GM21825 (cell line): ENCODE data around the gene PDE4B.
"Not testable (repeated sequence)": the region's sequence is repeated elsewhere in the genome, so short reads cannot be mapped to it uniquely, and the experiment has no call there.

Experiments
- ATAC-seq: cut with Tn5 transposase; IDR thresholded peaks from one replicate; pipeline ENCODE4 v1.9.1; 2021; ENCODE audit warnings: mild to moderate bottlenecking, moderate library complexity; ENCODE audit not compliant: unreplicated experiment

The PDE4B gene

DNA sequence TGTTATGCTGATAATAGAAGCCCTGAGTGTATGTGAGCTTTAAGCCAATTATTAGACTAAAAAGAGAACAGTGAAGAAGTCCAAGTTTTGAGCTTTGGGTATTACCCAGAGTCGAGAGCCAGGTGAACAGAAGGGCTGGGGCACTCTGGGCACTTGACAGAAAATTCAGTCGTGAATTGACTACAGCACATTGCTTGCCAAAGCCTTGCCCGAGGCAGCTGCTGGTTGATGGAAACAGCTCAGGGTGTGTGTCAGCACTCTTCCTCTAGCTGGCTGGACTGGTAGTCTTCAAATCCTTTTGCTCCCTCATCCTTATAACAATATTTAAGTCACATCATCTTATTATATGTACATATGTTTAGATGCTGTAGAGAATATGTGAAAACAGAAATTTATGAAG is 21.3 kb downstream of the PDE4B start:
- no peak for ATAC-seq

DNA sequence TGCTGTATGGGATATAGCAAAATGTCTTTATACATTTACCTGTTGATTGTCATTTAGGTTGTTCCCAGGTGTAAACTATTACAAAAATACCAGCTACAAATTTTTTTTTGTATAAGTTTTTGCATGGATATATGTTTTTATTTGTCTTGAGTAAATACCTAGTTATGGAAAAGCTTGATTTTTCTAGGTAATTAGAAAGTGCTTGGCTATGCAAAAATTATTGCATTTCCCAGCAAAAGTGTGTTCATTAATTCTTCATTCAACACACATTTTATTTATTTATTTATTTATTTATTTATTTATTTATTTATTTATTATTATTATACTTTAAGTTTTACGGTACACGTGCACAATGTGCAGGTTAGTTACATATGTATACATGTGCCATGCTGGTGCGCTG is 22.1 kb downstream of the PDE4B start:
- ATAC-seq, result no peak

DNA sequence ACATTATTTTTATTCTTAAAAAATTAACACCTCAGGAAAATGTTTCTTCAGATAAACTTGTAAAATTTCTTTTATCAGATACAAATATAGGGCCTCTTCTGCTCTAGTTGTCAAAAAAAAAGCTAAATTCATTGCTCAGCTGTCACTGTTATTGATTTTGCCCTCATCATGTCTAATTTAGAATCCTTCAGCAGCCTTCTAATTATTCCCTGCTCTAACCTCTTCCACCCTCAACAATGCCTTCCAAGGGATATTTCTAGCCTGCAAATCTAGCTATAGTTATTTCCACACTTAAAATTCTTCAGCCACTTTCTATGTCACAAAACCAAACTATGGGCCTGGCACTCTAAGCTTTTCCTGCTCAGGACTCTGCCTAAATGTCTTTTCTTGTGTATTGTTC is 25.2 kb downstream of the PDE4B start:
- ATAC-seq, result no peak

DNA sequence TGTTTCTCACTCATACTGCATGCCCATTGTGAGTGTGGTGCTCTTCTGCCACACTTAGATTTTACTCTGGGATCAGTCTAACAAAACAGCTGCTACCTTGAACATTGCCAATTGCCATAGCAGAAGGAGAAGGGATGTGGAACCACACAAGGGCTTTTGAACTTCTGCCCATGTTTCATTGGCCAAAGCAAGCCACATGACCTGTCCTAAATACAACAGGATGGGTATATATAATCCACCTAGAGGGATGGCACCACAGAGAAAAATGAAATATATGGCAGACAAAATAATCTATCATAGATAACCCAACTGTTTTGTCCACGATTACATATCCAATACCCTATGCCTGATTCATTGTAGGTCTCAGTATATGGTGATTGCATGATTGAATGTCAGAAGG is 26.3 kb downstream of the PDE4B start:
- no peak for ATAC-seq

- ATAC-seq, result no peak
These were observed 28.3 kb downstream of the PDE4B start for GRCh38 chr1:65820983-65821382.

DNA sequence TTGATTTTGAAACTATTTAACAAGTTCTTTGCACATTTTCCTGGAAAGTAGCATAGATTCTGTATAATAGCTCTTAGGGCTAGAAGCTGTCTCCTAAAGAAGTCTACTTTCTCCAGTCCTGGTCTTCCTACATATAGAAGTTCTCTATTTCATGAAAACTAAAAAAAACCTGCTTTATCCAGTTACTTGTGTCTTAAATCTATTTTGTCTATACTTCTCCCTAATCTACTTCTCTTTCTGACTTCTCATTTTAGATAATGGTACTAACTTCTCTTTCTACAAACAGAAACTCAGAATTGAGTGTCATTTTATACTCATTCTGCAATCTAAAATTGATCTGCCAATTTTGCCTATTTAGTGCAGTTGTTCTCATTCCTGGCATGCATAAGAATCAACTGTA is 28.7 kb downstream of the PDE4B start:
- no peak for ATAC-seq

DNA sequence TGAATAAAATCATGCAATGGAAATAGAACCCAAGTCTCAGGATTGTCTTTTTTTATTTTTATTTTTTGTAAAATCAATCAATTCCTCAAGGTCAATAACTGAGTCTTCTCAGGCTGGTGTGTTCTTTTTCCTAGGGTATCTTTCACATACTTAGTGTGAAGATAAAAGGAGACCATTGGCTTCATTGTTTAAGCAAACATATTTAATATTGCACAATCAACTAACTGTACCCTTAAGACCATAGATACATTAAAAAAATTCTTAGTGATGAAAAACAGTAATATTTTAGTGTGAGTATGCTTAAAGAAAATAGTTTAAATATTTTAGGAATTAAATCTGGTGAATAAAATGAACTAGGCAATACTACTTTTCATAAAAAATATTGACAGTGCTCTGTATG is 31.4 kb downstream of the PDE4B start:
- no peak for ATAC-seq

- no peak for ATAC-seq
These were observed 33.0 kb downstream of the PDE4B start for GRCh38 chr1:65825741-65826140.

DNA sequence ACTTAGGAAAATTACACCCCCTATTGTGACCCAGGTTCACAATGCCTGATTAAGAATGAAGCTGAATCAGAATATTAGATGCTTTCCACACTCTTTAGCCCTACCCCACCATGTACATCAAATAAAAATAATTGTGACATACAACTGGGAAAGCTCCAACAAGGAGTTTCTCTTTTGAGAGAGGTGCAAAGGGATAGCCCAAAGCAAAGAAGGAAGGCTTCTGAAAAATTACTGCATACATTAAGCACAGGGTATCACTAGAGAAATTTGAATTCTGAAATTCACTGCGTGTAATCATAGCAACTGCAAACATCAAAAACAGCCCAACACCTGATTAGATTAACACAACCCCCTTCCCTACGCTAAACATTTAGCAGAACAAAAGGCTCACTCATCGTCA is 34.1 kb downstream of the PDE4B start:
- no peak for ATAC-seq

- ATAC-seq, result no peak
These were observed 34.7 kb downstream of the PDE4B start for GRCh38 chr1:65827346-65827745.

GRCh38 chr1:65830306-65830705 is 37.6 kb downstream of the PDE4B start:
- ATAC-seq, result no peak

GRCh38 chr1:65832296-65832695 is 39.6 kb downstream of the PDE4B start:
- no peak for ATAC-seq

DNA sequence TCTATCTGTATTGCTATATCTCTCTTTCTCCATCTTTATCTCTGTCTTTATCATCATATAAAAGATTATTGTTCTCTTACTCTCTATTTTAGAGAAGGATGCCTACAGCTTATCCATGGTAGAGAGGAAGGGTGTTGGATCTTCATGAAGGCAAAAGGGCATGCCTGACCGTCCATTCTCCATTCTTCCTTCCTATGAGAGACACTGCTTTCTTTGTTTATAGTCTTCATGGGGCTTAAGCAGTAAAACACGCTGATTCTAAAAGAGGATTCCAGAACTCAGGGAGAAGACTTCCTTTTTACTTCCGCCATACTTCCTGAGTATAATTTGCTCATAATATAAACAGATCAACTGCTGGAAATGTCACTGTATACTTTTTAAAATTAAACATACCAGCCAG is 44.0 kb downstream of the PDE4B start:
- ATAC-seq, result no peak

DNA sequence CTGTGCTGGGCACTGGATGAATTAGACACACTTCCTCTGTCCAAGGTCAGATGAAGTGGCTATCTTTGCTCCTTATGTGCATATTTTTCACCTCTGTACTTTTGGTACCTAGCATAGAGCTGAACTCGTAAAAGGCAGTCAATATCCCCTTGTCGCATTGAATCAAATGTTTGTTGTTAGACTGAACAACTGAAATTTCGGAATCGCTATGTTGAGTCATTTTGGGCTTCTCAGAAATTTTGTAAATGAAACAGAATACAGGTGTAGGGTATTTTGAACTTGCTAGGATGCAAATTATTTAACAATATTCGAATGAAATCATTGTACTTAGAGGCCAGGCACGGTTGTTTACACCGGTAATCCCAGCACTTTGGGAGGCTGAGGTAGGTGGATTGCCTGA is 48.0 kb downstream of the PDE4B start:
- no peak for ATAC-seq

GRCh38 chr1:65844296-65844695 is 51.6 kb downstream of the PDE4B start:
- ATAC-seq, result no peak

DNA sequence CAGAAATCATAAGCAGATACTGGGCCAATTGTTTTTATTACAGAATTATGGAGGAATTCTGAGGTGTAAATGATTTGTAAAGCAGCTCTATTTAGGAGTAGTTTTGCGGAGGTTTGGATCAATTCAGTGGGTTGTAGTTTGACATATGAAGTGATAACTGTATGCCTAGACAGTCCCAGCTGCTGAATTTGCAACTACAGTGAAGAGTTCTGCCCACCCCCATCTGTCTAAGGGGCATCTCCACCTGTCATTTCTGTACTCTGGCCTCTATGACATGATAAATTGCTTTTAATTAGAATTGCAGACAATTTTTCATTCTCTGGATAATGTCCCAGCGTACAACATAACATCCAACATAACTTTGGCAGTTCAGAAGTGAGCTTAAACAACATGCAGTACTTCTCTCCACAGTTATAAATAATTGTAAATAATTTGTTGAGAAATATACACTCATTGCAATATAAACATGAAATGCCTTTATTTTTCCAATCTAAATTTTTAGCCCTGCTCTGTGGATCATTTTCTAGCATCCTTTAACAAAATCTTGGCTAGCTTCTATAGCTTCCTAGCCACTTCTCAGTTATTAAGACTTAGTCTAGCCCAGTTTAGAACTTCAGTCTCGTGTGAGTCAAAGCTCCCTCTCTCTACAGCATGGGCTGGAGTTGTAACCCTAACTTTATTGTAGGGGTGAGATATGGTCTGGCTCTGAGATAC is 52.3 kb downstream of the PDE4B start:
- no peak for ATAC-seq

DNA sequence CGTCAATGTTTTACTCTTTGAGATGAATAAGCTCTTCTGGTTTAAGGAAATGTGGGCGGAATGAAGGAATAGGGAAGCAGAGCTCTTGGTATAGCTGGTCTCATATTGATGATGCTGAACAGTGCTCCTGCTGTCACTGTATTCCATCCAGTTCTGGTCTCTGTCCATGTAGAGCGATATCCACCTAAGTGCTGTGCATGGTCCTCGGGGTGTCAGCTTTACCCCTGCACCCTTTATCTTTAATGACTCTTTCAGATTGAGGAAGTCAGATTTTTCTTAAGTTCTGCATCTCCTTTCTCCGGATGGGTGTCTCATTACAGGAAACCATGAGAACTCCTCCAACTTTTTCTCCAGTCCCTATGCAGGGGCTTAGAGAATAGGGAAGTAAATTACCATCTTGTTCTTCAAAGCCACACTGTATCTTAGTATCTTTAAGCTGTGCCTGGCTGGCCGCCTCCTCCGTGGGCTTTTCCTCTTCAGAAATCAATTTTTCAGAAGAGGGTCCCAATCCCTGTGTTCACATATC is 52.9 kb downstream of the PDE4B start:
- no peak for ATAC-seq

DNA sequence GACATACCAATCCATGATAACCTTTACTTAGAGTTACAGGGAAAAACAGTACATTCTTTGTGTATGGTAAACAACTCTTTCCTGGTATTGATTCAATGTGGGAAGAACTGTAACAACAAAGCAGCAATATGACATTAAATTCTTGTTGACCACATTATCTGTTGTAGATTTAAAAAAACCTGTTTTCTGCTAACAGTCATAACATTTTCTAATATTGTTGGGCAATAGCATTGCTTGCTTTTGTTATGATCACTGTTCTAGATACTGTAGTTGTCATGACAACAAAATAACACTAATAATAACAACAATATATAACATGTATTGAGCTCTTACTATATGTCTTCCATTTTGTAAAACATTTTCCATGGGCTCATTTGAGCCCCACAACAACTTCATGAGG is 54.2 kb downstream of the PDE4B start:
- no peak for ATAC-seq

GRCh38 chr1:65850281-65850680 is 57.6 kb downstream of the PDE4B start:
- ATAC-seq, result no peak

- ATAC-seq, result not testable (repeated sequence)
These were observed 63.9 kb downstream of the PDE4B start for GRCh38 chr1:65856591-65856990.

DNA sequence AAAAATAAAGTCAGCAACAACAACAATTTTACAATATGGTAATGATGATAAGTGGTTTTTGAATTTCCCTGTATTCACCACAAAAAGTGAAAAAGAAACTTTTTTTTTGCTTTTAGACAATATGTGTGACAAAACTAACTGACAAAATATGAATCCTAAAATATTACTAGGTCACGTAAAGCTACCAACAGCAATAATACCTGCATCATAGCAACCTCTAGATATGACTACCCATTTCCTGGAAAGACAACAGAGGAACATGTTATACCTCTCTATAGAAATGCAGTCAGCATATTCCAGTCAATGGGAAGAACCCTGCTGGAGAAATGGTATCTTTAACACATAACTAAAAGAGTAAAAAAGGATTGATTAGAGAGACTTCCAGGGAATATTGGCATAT is 73.7 kb downstream of the PDE4B start:
- no peak for ATAC-seq

DNA sequence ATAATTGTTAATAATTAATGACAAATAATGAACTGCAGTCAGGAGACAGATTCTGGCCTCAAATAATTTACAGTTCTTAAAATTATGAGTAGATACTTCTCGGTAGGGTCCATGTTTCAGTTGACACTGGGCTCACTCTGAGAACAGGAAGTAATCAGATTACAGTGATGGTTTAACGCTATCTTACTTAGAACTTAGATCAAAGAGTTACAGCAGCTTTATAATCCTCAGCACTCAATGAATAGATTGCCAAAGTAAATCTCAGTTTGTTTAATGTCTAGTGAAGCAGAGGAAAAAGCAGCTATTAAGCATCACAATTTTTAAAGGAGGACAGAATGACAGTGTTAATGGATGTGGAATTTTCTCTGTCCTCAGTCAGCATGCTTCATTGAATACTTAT is 79.6 kb downstream of the PDE4B start:
- ATAC-seq, result no peak

DNA sequence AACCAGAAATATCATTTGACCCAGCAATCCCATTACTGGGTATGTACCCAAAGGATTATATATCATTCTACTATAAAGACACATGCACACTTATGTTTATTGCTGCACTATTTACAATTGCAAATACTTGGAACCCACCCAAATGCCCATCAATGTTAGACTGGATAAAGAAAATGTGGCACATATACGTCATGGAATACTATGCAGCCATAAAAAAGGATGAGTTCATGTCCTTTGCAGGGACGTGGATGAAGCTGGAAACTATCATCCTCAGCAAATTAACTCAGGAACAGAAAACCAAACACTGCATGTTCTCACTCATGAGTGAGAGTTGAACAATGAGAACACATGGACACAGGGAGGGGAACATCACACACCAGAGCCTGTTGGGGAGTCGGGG is 85.6 kb downstream of the PDE4B start:
- not testable (repeated sequence) for ATAC-seq
